Pons (tissue), 1 donor: ENCODE measurements around the gene PRIMPOL.

Experiments used
- DNase-seq: peaks from one replicate; pipeline ENCODE4 v3.0.0-alpha.2; 2016; ENCODE audit warnings: low spot score

Gene PRIMPOL

DNA sequence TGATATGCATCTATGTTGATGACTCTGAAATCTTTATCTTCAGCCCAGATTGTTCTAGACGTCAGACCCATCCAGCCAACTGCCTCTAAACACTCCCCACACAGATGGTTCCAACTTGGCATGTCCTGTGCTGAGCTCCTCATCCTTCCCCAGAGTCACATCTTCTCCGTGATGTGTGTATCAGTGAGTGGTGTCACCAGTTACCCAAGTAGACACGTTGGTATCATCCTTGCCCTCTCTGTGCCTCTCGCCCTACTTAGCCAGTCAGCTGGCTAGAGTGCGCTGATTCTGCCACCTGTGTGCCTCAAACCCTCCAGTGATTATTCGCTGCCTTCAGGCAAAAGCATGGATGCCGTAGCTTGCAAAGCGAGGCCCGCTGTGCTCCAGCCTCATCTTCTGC, 18.6 kb downstream of the PRIMPOL start:
- DNase-seq = no peak

DNA sequence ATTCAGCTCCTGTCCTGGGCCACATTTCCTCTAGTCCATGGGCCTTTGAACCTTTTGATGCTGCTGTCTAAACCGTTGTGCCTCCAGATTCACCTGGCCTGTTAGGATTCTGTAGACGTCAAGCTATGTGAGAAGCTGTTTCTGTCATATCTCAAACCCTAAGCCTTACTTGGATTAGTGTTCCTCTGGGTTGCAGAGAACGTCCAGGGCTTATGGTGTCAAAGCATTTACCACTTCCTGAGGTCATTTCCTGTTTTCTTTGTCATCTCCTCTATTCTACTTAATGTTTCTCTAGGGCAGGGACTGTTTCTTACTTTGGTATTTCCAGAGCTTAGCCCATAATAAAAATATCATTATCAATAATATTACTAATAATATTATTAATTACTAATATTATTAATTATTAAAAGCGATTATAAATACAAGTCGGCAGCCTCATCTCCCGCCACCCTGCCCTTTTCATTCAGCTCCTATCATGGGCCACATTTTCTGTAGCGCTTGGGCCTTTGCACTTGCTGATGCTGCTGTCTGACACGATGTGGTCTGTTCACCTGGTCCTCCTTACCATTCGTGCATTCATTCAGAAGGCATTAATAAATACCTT, 19.1 kb downstream of the PRIMPOL start:
- no peak for DNase-seq

GRCh38 chr4:184669251-184669650, 19.7 kb downstream of the PRIMPOL start:
- no peak for DNase-seq

- DNase-seq = no peak
These were observed 21.6 kb downstream of the PRIMPOL start for GRCh38 chr4:184671101-184671500.

DNA sequence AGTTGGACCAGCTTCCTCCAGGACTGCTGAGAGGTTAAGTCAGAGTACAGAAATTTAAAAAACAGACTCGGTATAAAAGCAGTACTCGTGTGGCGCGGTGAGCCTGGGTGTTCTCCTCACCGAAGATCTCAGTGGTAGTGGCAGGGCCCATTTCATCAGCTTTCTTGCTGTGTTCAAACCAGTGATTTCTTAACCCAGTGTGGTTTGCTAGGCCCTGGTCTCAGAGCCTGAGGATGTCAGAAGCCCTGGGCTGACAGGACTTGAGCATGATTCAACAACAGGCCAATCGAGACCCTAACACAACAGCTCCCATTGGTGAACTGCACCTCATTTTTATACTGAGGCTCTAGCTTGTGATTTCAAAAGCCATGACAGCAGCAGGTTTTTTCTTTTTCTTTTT, 23.2 kb downstream of the PRIMPOL start:
- DNase-seq = no peak

DNA sequence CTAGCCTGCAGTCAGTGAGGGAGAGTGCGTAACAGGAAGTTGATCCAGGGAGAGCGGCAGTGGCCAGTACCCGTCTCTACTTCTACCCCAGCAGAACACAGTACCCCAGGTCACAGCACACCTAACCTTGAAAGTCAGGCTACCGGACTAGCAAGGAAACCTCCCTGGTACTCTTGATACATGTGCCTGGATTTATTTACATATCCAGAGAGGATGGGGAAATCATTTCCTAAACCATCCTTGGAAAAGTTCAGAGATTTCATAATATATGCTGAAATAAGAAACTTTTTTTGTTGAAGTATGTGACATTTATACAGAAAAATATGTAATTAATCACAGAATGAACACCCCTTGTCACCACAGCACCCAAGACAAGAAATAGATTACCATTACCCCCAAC, 24.5 kb downstream of the PRIMPOL start:
- DNase-seq = no peak

- DNase-seq = no peak
These were observed 25.5 kb downstream of the PRIMPOL start for GRCh38 chr4:184675018-184675417.

GRCh38 chr4:184675821-184676492, 26.4 kb downstream of the PRIMPOL start:
- no peak for DNase-seq

GRCh38 chr4:184680698-184681097, 31.2 kb downstream of the PRIMPOL start:
- DNase-seq = no peak

- no peak for DNase-seq
These were observed 32.4 kb downstream of the PRIMPOL start for GRCh38 chr4:184681916-184682315.

DNA sequence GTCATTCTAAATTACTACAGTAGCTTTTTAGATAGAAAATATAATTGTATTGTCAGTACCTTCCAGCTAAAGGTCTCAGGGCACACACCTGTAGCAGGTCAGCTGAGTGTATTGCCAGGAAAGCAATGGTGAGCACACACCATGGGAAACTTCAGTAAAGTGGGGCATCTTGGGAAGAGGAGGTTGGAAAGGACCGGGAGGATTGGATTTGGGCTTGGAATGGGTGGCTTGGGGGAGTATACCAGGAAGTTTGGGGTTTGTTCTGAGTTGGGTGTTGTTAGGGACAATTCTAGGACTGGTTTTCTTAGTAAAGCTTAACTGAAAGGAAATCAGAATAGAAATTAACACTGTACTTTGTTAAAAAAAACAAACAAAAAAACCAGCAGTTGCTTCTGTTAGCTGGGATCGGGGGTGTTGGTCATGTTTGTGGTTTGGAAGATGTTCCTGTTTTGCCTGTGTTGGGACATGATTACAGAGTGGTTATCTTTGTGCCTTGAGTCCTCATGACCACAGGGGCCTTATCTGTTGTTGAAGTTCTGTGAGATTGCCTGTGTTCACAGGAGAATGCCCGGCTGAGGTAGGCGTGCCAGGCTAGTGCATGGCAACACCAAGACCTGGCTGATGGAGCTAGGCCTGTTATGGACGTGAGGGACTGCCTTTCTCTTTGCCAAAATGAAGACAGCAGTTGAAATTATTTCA, 35.1 kb downstream of the PRIMPOL start:
- no peak for DNase-seq

GRCh38 chr4:184688005-184688404, 38.5 kb downstream of the PRIMPOL start:
- no peak for DNase-seq

DNA sequence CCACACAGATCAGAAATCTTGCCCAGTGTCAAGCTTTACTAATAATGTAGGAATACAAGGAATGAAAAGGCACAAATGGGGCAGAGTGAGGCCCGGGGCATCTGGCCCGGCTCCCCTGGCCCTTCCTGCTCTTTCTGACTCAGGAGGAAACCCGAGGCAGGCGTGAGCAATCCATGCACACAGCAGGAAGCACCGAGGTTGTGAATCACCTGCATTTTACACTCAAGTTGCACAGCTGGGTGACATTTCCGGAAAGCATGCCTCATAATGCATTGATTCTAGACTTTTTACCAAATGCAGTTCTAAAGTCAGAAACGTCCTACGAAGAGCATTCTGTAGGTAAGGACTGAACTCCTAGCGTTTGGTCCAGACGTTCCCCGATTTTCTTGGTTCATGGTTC, 38.9 kb downstream of the PRIMPOL start:
- DNase-seq = no peak

GRCh38 chr4:184689681-184690080, 40.1 kb downstream of the PRIMPOL start:
- DNase-seq = no peak

DNA sequence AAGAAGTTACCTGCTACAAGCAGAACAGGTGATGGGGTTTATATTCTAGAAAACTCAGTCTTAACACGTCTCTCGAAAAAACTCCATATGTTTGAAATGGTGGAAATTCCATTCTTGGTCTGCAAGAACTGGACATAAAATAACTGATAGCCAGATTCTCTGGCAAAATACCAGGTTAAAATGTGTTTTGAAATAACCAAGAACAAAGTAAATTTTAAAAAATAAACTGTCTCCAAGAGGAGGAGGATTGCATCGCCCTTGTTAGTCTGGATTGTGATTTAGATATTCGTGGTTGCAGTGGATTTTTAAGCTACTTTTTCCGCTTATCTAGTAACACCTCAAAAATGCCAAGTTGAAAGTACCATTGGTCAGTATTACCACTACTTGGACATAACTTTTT, 43.5 kb downstream of the PRIMPOL start:
- no peak for DNase-seq

GRCh38 chr4:184694412-184694956, 44.9 kb downstream of the PRIMPOL start:
- no peak for DNase-seq

DNA sequence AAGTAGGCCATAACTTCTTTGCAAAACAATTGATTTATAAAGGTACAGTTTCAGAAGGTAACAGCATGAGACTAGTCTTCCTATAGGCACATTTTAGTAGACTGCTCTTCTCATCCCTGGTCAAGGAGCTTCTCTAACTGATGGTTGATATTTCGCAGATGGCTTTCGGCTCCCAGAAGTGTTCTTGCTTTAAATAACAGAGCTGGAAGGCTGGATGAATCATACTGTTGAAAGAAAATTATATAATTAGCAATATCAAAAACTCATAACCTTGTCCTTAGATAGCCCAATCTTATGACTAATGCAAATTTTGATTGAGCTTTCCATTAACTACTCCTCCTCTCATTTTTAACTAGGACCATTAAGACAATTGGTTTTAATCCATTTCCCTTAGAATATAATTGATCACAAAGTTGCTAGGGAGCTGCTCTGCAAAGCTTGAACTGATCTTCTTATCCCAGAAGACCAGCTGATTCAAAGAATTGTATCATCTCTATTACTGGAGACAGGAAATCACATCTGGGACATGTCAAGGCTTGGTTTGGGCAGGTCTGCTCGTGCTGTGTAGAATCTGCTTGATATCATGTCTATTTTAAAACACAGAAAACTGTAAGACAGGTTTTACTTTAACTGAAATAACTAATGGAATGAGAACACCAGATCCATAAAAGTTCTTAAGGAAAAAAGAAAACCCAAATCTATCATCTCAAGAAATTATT, 45.8 kb downstream of the PRIMPOL start:
- no peak for DNase-seq

DNA sequence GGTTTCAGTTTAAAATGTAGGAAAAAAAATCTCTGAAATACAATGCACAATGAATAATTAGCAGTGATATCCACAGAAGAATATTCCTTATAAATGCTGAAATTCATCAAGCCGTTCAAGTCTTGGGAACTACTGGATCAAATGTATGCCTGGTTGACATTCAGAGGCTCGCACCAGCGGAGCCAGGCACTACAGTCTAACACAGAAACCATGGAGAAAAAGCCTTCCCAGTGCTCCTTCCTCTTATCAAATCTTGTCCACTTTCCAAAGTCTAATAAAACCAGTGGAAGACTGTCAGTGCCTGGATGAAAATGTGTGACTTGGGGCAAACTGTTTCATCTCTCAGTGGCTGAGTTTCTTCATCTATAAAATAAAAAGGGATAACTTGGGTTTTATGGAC, 48.4 kb downstream of the PRIMPOL start:
- peak; percentile 37 for DNase-seq

GRCh38 chr4:184699941-184700340, 50.4 kb downstream of the PRIMPOL start:
- DNase-seq = no peak

DNA sequence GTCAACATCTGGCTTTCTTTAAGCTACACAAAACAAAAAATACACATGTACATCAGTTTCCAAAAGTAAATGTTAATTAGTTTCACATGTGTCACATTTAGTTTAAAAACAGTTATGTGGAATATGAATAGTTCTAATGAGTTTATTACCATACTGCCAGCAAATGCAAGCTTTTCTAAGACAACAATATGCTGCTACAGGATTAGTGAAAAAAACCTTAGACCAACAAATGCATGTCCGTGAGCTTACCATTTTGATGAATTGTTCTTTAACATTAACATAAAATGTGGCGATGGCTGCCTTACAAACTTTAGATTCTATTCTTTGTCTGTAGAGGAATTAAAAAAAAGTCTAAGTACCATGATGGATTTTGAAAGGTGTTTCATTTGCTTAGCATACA, 52.6 kb downstream of the PRIMPOL start:
- no peak for DNase-seq

DNA sequence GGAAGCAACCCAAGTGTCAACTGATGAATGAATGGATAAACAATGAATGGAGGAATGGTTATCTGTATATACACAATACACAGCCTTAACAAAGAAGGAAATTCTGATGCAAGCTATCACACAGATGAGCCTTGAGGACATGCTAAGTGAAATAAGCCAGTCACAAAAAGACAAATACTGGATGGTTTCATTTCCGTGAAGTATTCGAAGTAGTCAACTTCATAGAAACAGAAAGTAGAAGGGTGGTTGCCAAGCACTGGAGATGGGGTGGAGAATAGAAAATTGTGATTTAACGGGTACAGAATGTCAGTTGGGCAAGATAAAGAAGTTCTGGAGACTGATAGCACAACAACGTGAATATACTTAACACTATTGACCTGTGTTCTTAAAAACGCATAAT, 56.2 kb downstream of the PRIMPOL start:
- no peak for DNase-seq

DNA sequence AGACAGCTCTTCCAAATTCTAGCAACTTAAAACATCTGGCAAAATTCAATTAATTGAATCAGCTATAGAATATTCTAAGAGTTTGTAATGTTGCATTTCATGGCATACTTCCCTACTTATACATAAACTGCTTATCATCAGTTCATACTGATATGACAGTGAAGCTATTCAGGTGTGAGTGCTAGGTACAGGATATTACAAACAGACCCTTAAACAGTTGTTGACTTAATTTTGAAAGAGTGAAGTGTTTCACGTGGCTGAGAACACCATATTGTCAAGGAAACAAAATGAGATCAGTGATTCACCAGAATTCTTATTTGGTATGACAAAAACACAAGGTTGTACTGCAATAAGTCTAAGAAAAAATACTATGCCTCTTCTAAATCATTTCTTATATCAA, 56.9 kb downstream of the PRIMPOL start:
- DNase-seq = no peak

DNA sequence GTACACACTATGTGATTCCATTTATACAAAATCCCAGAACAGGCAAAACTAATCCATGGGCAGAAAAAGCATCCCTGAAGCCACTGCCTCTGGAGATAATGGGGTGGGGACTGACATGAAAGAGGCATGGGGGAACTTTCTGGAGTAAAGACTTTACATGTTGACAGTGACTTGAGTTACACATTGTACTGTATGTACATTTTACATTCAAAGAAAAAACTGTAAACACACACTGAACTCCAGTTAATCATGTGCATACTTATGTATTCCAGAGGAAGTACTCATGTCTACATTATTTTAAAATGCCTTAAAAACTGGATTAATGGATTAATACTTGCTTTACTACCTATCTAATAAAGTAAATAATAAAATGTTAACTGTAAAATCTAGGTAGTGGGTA, 62.8 kb downstream of the PRIMPOL start:
- no peak for DNase-seq
